Smooth muscle cell of the coronary artery (primary cell): ENCODE measurements around the gene DEPDC7. TPM values are rescaled to one million over a fixed set of nuclear protein-coding genes. Genes with fewer than 3 reads are reported as not detected.

ENCODE experiments used
- total RNA-seq: library from RNA; depleted of rRNA; stranded (reverse); fragments of >200 nt; gene quantifications from 2 replicates; pipeline ENCODE4 v1.2.3, GENCODE V29; 2014; ENCODE audit warnings: low replicate concordance

DEPDC7 gene
- 3.5 and 3.8 TPM in 2 replicates for total RNA-seq

GRCh38 chr11:33015621-33016551, at the start of gene DEPDC7:
TSS of gene DEPDC7 (plus strand) at chr11:33015878. CDS start at chr11:33015956, 78 bp downstream.

DNA sequence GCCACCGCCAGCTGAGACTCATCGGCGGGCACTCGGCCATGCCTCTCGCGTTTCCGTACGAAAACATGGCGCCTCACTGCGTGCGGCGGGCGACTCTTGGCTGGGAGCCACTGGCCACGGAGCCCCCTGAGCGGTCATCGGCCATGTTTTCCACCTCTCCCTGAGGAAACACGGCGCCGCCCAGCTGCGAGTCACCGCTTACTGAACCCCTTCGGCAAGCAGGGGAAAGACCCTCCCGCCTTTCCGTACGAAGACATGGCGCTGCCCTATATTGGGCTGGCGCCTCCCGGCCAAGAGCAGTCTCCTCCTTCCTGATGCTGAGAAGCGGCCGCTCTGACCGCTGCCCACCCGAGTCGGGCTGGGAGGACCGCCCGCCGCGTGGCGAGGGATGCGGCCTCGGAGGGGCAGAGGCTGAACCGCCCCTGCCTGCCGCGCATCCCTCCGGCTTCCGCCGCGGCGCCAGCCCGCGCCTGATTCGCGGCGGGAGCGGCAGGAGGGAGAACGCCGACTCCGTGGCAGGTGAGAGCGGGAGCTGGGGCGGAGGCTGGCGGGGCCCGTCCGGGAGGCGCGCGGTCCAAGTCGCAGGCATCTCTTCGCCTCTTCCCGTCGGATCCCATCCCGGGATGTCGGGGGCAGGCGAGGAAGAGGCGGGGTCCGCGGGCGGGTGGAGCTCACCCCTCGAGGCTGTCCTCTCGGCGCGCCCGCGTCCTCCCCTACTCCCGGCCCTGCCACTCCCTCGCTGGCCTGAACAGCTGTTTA, 23.8 kb downstream of the DEPDC7 start, which contains the start of gene TCP11L1:
TCP11L1 (plus strand) TSS at position 299 of the 759 bp plus-strand sequence. CDS start 4,202 bp downstream, outside the sequence.

Other genes starting within 250 kb of the DEPDC7 start
- gene CCDC73, start 221.2 kb upstream of the DEPDC7 start, total RNA-seq = not detected in 2 replicates
- gene PRRG4, start 186.0 kb upstream of the DEPDC7 start, total RNA-seq = under 0.01 TPM in 1 of 2 replicates, not detected in the other
- gene QSER1, start 123.1 kb upstream of the DEPDC7 start, total RNA-seq = 4.7 and 10.4 TPM in 2 replicates
- gene TCP11L1, start 23.7 kb downstream of the DEPDC7 start, total RNA-seq = 12.1 and 15.2 TPM in 2 replicates
- 8.8 and 32.6 TPM in 2 replicates for gene CSTF3, start 145.6 kb downstream of the DEPDC7 start, total RNA-seq
- 56.7 and 136 TPM in 2 replicates for gene HIPK3, start 241.5 kb downstream of the DEPDC7 start, total RNA-seq